HG03025 (cell line): ENCODE results near the gene SLC17A9.

Experiments used
- ATAC-seq: cut with Tn5 transposase; IDR thresholded peaks from one replicate; pipeline ENCODE4 v1.9.1; 2021; ENCODE audit warnings: mild to moderate bottlenecking, moderate library complexity; ENCODE audit not compliant: unreplicated experiment, low FRiP score

SLC17A9 gene

DNA sequence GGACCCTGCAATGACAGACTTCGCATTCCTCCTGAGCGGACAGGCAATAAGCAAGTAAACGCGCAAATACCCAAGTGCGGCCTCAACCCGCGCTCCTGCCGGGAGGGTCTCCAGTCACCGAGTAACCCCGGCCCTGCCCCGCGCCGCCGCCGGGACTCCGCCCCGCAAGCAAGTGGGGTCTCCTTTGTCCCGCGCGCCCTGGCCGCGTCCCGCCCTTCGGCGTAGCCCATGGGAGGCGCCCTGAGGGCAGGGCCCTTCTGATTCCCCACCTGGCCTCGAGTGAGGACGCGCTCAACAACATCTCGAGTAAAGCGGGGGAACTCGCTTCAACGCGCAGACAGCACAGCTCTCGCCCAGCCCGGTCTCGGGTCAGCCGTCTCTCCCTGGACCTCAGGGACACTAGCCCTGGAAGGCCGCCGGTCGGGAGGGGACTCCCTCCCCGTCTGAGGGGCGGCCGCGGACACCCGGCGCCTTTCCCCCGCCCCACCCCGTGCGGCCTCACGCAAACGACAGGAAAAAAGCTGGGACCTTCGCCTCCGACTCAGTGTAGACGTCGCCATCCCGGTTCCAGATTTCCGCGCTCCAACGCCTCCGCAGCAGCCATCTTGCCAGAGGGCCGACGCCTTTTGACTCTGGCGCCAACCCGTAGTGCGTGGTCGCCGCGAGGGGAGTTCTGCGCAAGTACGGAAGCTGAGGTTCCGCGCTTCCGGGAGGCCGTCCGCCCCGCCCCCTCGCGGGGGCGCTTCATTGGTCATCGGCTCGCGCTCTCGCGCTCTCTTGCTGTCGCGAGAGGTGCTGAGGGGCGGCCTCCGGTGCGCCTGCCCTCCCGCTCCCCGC, 15.0 kb upstream of the SLC17A9 start:
- peak; percentile 87 for ATAC-seq

DNA sequence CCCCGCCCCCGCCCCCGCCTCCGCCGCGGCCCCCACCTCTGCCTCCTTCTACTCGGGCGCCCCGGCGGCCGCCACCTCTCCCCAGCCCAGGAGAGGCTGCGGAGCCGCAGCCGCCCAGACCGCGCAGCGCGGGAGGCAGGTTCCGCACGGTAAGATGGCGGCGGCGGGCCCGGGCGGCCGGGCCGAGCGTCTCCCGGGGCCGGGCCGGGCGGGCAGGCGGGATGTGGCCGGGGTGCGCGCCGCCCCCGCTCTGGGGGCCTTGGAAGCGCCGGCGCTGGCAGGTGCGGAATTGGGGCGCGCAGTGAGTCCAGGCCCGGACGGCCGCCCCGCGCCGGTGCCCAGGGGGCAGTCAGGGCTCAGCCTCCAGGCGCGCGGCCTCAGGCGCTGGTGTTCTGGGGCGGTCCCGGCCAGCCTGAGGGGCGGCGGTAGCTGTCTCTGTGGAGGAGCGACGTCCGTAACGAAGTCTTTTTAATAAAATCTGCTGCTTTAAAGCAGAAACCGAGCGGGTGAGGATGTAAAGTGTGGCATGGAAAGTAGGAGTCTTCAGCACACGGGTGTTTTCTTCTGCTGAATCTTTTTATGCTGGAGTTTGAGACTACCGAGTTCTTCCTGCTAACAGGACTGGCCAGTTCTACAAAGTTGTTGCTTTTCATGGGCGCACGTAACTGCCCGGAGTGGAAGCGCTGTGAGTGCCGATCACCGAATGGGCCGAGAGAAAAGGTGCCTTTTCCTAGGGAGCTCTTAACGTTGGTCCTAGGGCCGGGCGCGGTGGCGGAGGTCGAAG, 14.2 kb upstream of the SLC17A9 start, which contains the start of gene GID8:
TSS of gene GID8 (plus strand) at position 43 of the 784 bp plus-strand sequence. CDS start 3,356 bp downstream, outside the sequence.
- peak; percentile 40 for ATAC-seq

DNA sequence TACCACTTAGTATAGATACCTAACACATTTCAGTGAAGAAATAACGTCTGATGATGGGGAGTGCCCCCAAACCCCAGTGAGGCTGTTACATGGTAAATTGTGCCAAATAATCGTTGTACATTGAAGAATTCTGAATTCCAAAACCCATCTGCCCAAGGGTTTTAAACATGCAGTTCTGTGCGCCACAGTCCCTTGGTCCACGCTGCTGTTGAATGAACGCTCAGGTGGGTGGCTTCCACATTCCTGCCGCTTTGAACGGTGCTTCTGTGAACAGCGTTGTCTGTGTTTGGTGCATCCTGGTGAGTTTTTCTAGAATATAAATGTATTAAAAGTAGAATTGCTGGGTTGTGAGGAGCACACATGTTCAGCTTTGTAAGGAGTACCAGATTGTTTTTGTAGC, 11.6 kb upstream of the SLC17A9 start:
- no peak for ATAC-seq

DNA sequence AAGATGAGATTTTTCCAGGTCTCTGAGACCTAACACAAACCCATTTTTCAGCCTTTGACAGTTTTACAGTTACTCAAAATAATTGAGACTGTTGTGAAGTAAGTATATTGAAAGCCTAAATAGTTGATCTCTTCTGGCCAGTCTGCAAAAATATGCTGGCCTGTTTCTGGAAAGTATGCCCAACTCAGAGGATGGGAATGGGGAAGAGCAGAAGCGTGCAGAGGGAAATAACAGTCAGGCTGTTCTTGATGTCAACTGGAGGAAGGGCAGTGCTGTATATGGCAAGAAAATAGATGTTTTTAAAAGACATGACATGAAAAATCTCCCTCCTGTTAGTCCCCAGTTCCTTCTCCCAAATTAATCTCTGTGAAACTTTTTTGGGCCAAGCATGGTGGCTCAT, 10.7 kb upstream of the SLC17A9 start:
- ATAC-seq: no peak

DNA sequence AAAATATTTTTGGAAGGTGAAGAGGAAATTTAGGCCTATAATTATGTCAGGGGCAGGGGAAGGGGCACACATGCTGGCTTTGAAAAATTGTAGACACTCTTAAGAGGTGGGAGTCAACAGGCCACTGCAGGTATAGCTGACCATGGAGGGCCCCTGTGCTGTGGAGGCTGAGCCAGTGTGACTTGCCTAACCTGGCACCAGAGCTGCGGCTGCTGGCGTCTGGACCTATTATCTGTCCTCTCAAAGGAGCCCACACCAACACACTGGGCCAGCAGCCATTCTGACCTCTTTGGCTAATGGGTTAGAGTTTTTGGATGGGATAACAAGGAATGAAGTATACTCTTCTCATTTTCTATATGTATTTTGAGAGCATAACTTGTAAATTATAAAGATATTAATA, 10.1 kb upstream of the SLC17A9 start:
- no peak for ATAC-seq

DNA sequence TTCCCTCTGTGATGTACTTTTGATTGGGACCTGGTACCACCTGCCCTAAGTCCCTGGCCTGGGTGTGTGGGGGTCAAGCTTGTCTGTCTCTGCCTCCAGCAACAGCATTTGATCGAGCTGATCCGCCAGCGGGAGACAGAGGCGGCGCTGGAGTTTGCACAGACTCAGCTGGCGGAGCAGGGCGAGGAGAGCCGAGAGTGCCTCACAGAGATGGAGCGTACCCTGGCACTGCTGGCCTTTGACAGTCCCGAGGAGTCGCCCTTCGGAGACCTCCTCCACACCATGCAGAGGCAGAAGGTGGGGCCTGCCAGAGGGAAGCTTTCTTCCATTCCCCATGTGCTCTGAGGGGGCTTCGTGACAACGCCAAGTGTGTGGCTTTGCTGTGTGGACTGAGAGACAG, 9.1 kb upstream of the SLC17A9 start:
- ATAC-seq: no peak

DNA sequence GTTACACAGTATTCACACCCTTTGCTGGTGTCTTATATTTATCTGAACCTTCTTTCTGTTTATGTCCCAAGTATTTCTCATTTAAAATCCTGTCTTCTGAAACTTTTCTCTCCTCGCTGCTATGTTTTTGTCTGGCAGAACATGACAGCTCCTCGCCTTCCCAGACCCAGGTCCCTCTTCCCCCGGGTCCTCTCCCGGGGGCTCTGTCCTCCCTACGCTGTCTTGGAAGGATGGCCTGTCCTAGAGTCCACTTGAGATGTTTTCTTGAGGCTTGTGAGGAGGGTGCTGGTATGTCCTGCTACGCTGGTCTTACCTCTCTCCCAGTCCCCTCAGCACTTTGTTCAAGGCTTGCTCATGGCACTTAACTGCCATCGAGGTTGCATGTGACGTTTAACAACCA, 8.3 kb upstream of the SLC17A9 start:
- no peak for ATAC-seq

DNA sequence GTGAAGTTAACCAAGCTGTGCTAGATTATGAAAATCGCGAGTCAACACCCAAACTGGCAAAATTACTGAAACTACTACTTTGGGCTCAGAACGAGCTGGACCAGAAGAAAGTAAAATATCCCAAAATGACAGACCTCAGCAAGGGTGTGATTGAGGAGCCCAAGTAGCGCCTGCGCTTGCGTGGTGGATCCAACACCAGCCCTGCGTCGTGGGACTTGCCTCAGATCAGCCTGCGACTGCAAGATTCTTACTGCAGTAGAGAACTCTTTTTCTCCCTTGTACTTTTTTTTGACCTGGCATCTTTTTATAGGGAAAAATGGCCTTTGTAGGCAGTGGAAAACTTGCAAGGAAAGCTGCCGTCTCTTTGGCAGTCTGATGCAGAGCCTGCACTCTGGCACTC, 7.8 kb upstream of the SLC17A9 start:
- no peak for ATAC-seq

DNA sequence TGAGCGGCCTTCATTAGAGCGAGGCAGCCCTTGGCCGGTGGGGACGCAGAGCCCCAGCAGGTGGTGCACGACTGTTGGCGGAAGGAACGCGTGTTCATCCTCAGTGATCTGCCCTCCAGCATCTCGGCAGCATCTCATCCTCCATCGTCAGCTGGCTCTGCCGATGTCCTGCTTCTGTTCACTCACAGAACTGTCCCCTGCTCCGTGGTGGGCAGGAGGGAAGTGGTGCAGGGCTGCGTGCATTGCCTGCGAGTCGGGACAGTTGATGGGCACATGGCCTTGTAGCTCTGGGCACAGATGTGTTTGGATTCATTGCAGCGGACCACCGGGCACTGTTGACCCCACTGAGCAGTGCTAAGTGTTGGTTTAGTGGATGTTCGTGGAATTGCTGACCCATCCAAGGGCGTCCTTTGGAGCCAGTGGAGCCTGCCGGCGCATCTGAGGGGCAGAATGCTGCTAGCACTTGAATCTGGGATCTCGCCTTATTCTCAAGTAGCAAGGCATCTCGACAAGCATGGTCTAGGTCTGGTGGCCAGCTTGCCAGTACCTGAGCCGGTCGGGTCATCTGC, 6.7 kb upstream of the SLC17A9 start:
- no peak for ATAC-seq

DNA sequence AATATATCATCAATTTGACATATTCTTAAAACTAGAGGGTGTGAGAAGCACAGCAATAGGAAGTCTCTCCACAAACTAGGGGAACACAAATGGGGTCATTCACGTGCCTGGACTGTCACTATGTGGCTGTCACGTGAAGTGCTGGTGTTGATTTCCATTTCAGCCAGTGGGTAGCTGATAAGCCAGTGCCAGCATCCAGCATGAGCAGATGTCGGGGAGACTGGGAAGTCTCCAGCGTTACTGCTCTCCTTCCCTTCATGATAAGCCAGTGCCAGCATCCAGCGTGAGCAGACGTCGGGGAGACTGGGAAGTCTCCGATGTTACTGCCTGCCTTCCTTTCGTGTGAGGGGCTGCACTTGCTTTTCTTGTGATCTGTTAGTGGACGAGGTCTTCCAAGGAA, 5.6 kb upstream of the SLC17A9 start:
- ATAC-seq: no peak

DNA sequence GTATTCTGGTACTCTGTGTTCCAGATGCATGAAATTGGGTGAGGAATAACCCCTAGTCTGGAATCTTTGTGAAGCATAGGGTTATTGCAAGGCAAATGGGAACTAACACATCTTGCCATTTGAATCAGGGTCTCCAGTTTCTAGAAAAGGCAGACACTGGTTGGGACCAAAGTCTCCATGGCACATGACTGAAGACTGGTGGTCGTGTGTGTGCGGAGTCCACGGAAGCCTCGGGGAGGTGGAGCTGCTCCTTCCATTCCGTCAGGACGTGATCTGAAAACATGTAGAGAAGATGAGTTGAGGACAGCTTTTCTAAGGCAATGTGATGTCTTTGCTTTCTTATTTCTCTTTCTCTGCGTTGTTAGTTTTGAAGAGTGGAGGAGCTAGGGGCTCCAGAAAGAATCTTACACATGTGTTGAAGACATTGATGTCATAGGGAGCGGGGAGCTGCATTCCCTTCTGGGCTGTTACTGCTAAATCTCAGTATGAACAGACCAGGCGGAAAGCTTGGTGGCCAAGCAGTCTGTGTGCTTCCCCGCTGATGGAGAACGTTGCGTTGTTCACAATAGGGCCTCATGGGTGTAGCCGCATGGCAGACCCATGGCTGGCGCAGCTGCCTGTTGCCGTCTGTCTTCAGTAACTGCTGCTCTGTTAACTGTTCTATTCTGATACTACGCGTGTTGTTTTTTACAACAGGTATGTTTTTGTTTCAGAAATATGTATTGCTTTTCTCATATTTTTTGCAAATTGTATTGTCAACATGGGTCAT, 4.8 kb upstream of the SLC17A9 start:
- ATAC-seq: no peak

DNA sequence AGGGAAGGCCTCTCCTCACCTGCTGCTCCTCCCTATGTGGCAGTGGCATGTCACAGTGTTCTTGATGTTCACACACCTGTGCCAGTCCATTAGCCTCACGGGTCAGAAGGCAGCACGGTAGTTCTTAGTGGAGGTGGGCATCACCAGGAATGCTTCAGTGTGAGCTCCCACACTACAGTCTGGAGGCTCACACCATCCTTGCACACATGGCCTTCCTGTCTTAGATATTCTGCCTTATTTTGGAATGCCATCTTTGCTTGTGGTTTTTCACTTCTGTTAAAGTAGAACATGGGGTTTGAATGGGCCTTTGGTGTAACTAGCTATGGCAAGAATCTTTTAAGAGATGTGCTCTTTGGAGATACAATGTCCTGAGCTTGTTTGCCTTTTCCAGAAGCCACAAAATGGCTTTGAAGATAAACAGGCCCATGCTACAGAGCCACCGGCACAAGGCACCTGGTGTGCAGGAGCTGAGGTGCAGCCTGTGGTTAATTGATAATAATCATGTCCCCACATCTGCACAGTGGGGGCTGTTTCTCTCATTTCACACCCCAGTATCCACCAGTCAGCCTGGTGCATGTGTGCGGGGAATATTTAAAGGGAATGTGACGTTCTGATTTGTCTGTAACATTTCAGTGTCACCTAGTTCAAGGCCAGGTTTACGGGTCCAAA, 3.2 kb upstream of the SLC17A9 start:
- ATAC-seq: no peak

DNA sequence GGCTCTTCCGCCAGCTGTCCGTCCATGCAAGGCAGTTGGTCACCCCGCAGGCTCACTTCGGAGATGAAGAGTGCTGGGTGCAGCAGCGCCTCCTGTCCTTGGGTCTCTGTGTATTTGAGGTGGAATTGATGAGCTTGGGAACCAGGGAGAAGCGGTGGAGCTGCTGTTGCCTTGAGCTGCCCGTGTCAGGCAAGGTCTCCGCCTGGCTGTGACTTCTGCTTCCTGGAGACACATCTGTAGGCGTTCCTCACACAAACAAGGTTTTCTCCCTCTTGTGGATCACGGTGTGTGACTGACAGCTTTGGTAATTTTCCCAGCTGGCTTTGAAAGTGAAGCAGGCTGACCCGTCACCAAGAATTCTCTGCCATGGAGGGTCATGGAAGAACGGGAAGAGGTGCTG, 2.5 kb upstream of the SLC17A9 start:
- no peak for ATAC-seq

DNA sequence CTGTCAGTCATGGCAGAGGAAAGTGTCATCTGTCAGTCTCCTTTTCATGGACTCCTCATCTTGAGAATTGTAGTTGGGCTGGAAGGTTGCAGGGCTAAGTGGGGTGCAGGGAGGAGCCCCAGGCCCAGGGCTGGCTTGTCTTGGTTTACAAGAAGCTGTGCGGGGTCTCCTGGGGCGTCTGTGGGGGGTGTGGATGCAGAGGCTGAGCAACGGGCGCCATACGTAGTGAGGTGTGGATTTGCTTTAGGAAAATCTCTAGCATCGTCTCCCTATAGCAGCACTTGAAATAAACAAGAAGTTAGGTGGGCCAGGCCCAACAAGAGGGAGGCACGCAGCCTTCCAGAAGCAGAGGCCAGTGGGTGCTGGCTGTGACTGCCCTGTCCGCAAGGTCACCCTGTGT, 1.8 kb upstream of the SLC17A9 start:
- ATAC-seq: no peak

DNA sequence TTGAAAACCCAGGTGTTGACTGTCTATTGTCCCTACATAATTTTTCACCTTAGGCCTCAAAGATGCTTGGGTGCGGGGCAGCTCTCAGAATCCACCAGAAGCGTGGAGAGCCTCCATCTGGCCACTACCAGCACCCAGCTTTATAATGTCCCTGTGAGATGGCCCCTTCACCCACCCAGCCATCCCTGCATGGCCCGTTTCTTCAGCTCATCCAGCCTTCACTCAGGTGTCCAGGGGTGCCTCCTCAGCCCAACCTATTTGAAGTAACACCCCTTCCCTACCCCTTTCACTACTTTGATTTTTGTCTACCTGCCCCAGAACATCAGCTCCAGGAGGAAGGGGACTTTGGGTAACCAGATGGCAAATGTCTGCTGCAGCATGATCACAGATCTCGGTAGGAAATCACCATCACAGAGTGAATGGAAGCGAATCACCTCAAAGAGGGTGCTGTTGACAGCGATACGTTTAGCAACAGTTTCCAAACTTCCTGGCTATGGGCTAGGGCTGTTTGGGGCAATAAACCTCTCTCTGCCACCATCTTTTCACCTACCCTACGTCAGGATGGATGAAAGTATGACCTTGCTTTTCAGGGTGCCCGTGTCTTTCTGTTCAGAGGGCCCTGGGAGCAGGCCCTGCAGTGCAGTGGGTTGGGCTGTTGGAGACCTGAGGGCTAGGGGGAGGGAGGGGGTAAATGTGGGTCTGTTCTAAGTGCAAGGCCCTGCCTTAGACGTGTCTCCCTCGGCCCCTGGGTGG, 1.2 kb upstream of the SLC17A9 start:
- no peak for ATAC-seq

DNA sequence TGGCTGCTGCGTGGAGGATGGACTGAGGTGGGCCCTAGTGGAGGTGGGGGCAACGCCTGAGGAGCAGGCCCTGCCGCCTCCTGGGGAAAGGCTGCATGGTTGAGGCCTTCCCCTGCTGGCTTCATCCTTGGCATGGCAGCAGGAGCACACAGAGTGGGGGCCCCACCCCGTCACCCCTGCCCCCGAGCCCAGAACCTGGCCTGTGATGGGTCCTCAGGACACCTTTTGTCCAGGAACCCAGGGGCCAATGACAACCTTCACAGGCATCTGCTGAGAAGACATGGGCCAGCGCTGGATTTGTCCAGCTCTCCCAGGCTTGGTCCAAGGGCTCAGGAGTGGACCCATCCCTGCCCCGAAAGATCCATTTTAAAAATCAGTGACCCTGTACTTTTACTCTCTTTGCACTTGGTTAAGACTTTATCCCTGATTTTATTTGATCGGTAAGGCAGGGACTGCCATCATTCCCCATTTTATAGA, 575 bp upstream of the SLC17A9 start:
- no peak for ATAC-seq

DNA sequence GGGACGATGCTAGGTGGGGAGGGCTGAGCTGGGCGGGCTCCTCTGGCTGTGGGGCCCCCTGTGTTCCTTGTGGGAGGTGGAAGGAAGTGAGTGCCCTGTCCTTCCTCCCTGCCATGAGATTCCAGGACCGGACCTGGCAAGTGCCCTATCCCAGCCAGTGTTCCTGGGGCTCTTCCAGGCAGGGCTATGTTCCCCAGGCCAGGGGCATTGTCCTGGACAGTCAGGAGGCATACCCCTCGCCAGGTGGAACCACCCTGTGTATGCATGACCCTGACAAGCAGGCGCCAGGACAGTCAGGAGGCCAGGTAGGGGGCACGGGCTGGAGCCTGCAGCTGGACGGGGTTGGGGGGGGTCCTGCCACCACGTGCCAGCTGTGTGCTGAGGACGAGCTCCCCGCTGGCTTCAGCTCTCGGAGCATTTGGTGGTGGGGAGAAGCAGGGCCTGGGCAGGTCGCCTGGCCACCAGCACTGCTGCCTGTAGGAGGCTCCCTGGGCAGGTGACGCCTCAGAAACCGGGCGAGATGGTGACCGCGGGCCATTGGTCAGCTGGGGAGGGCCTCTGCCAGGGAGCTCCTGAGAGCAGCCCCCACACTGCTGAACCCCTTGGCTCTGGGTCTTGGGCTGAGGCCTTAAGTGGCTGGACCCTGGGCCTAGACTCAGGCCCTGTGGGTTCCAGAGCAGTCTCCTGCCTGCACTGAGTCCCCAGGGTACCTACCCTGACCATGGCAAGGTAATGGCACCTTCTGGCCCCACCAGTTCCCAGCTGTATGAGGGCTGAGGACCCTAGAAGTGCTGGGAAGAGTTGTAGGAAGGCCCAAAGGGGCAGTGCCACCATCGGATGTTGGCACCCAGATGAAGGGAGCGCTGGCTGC, 694 bp downstream of the SLC17A9 start:
- no peak for ATAC-seq
